ENCODE data around the gene TMSB10.
"Not testable (repeated sequence)": the region's sequence is repeated elsewhere in the genome, so short reads cannot be mapped to it uniquely, and the experiment has no call there.

TMSB10 gene

DNA sequence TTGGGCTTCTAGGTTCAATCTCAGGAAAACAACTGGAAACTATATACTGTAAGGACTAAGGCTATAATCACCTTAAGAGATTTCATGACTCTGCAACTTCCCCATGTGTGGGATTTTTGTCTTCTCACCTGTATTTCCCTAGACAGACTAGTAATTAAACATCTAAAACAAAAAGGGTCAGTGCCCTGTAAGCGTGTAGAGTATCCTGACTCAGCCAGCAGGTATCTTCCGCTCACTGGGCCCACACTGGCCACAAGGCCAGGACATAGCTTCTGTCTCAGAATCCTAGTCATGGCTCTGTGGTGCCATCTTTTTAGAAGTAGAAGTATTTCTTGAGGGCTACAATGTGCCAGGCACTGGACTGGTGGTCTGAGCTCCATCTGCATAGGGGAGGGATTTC, 36.7 kb downstream of the TMSB10 start:
- no peak overlapping the region for H3K4me3 ChIP-seq (ENCODE audit: low read length in 2 of 2)
- no peak overlapping the region for H2AFZ ChIP-seq (ENCODE audit: low read length)
- no peaks in the 10 kb centered on the region for H3K27me3 ChIP-seq (ENCODE audit: control insufficient read depth in 3 of 3, insufficient read depth in 3 of 3, low read depth in 1 of 3, low read length in 3 of 3)
- no peak overlapping the region for H2BK15ac ChIP-seq (ENCODE audit: low read length)
- H2BK5ac ChIP-seq (ENCODE audit: low read length) = no peak overlapping the region
- no peak overlapping the region for H2AK5ac ChIP-seq (ENCODE audit: low read depth, low read length)
- no peak overlapping the region for H4K8ac ChIP-seq (ENCODE audit: low read depth, low read length)
- no peak overlapping the region for H3K27ac ChIP-seq (replicated peaks; ENCODE audit: low read length)
- H3K23ac ChIP-seq (ENCODE audit: low read depth, low read length, poor library complexity) = no peak overlapping the region
- H3K79me1 ChIP-seq (ENCODE audit: low read depth, low read length) = no peaks in the 10 kb centered on the region
- no peak overlapping the region for H3K14ac ChIP-seq (ENCODE audit: low read length)
- peaks cover 0 to 7% of the 10 kb centered on the region in 2 donors for H3K4me1 ChIP-seq (ENCODE audit: control insufficient read depth in 2 of 2, insufficient read depth in 1 of 2, low read depth in 1 of 2, low read length in 2 of 2)
- H3K9ac ChIP-seq (ENCODE audit: low read depth, low read length, poor library complexity) = no peak overlapping the region
- no peaks in the 10 kb centered on the region for H3K9me3 ChIP-seq (replicated peaks in 1 of 2; ENCODE audit: control insufficient read depth in 2 of 2, insufficient read depth in 1 of 2, low read depth in 1 of 2, low read length in 2 of 2)
- no peak overlapping the region for H3K4ac ChIP-seq (ENCODE audit: low read length)
- H3K18ac ChIP-seq (ENCODE audit: low read length) = no peak overlapping the region
- H2BK12ac ChIP-seq (ENCODE audit: low read length) = no peak overlapping the region
- H4K91ac ChIP-seq (ENCODE audit: low read depth, low read length, poor library complexity) = no peak overlapping the region
- DNase-seq (ENCODE audit: low spot score) = no peak
- no peak overlapping the region for H2BK120ac ChIP-seq (ENCODE audit: low read depth, low read length)
- H3K36me3 ChIP-seq (replicated peaks in 1 of 2; ENCODE audit: control insufficient read depth in 2 of 2, insufficient read depth in 2 of 2, low read length in 2 of 2) = no peaks in the 10 kb centered on the region
- no peak overlapping the region for H3K4me2 ChIP-seq (ENCODE audit: insufficient read depth, low read length, poor library complexity, severe bottlenecking)
- no CpG with 5 or more reads among the region's 2 CpGs for WGBS, 2 donors (ENCODE audit: extremely low coverage in 2 of 2, insufficient read length in 2 of 2, insufficient replicate concordance in 1 of 2)

DNA sequence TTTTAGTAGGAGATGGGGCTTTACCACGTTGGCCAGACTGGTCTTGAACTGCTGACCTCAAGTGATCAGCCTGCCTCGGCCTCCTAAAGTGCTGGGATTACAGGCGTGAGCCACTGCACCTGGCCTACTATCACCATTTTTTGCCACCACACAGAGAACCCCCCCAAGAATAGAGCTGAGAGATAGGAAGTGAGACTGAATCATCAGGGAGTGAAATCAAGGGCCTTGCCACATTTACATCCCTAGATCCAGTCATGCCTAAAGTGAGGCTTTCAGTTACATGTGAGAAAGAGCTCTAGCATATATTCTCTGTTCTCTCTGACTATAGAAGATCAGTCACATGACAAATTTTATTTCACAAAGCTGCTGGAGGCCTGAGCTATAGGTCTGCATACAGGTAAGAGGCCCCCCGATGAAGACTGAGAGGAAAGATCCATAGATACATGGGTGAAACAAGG, 37.5 kb downstream of the TMSB10 start:
- no peaks in the 10 kb centered on the region for H3K36me3 ChIP-seq (replicated peaks in 1 of 2; ENCODE audit: control insufficient read depth in 2 of 2, insufficient read depth in 2 of 2, low read length in 2 of 2)
- H3K79me1 ChIP-seq (ENCODE audit: low read depth, low read length) = no peaks in the 10 kb centered on the region
- H2BK5ac ChIP-seq (ENCODE audit: low read length) = no peak overlapping the region
- H4K8ac ChIP-seq (ENCODE audit: low read depth, low read length) = no peak overlapping the region
- no peak overlapping the region for H3K14ac ChIP-seq (ENCODE audit: low read length)
- no peak overlapping the region for H2BK120ac ChIP-seq (ENCODE audit: low read depth, low read length)
- no peak overlapping the region for H2AK5ac ChIP-seq (ENCODE audit: low read depth, low read length)
- H2BK15ac ChIP-seq (ENCODE audit: low read length) = no peak overlapping the region
- no peak overlapping the region for H3K27ac ChIP-seq (replicated peaks; ENCODE audit: low read length)
- no CpG with 5 or more reads among the region's 4 CpGs for WGBS, 2 donors (ENCODE audit: extremely low coverage in 2 of 2, insufficient read length in 2 of 2, insufficient replicate concordance in 1 of 2)
- no peak overlapping the region for H3K18ac ChIP-seq (ENCODE audit: low read length)
- no peak overlapping the region for H3K9ac ChIP-seq (ENCODE audit: low read depth, low read length, poor library complexity)
- H3K9me3 ChIP-seq (replicated peaks in 1 of 2; ENCODE audit: control insufficient read depth in 2 of 2, insufficient read depth in 1 of 2, low read depth in 1 of 2, low read length in 2 of 2) = no peaks in the 10 kb centered on the region
- H2AFZ ChIP-seq (ENCODE audit: low read length) = no peak overlapping the region
- H3K4me2 ChIP-seq (ENCODE audit: insufficient read depth, low read length, poor library complexity, severe bottlenecking) = no peak overlapping the region
- H2BK12ac ChIP-seq (ENCODE audit: low read length) = no peak overlapping the region
- H4K91ac ChIP-seq (ENCODE audit: low read depth, low read length, poor library complexity) = no peak overlapping the region
- H3K23ac ChIP-seq (ENCODE audit: low read depth, low read length, poor library complexity) = no peak overlapping the region
- peaks cover 0 to 7% of the 10 kb centered on the region in 2 donors for H3K4me1 ChIP-seq (ENCODE audit: control insufficient read depth in 2 of 2, insufficient read depth in 1 of 2, low read depth in 1 of 2, low read length in 2 of 2)
- no peak overlapping the region for H3K4me3 ChIP-seq (ENCODE audit: low read length in 2 of 2)
- H3K4ac ChIP-seq (ENCODE audit: low read length) = no peak overlapping the region
- DNase-seq (ENCODE audit: low spot score) = no peak
- H3K27me3 ChIP-seq (ENCODE audit: control insufficient read depth in 3 of 3, insufficient read depth in 3 of 3, low read depth in 1 of 3, low read length in 3 of 3) = no peaks in the 10 kb centered on the region

DNA sequence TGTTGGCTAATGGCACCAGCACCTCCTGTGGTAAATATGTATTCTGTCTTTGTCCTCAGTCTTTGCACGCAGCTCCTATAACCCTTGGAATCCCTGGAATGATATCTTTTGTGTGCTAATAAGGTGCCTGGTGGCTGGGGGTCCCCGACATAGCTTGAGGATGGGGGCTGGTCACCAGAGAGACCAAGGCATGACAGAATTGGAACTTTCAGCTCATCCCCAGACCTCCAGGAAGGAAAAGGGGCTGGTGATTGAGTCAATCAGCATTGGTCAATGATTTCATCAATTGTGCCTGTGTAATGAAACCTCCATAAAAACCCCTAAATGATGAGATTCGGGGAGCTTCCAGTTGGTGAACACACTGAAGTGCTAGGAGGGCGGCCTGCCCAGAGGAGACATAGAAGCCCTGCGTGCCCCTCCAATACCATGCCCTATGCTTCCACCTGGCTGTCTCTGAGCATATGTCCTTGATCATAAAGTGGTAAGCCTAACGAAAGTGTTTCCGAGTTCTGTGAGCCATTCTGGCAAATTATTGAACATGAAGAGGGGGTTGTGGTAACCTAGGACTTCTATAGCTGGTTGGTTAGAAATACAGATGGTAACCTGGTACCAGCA, 38.9 kb downstream of the TMSB10 start:
- no peak overlapping the region for H2AFZ ChIP-seq (ENCODE audit: low read length)
- no peak overlapping the region for H3K4me2 ChIP-seq (ENCODE audit: insufficient read depth, low read length, poor library complexity, severe bottlenecking)
- H2BK5ac ChIP-seq (ENCODE audit: low read length) = no peak overlapping the region
- H3K4me3 ChIP-seq (ENCODE audit: low read length in 2 of 2) = no peak overlapping the region
- H3K14ac ChIP-seq (ENCODE audit: low read length) = no peak overlapping the region
- no CpG with 5 or more reads among the region's 7 CpGs for whole genome bisulfite sequencing, 2 donors (ENCODE audit: extremely low coverage in 2 of 2, insufficient read length in 2 of 2, insufficient replicate concordance in 1 of 2)
- no peak overlapping the region for H4K91ac ChIP-seq (ENCODE audit: low read depth, low read length, poor library complexity)
- H2BK120ac ChIP-seq (ENCODE audit: low read depth, low read length) = no peak overlapping the region
- no peak overlapping the region for H3K9ac ChIP-seq (ENCODE audit: low read depth, low read length, poor library complexity)
- no peak overlapping the region for H3K23ac ChIP-seq (ENCODE audit: low read depth, low read length, poor library complexity)
- no peak overlapping the region for H3K18ac ChIP-seq (ENCODE audit: low read length)
- no peak overlapping the region for H2BK15ac ChIP-seq (ENCODE audit: low read length)
- DNase-seq (ENCODE audit: low spot score) = no peak
- H3K36me3 ChIP-seq (replicated peaks in 1 of 2; ENCODE audit: control insufficient read depth in 2 of 2, insufficient read depth in 2 of 2, low read length in 2 of 2) = no peaks in the 10 kb centered on the region
- peaks cover 0 to 7% of the 10 kb centered on the region in 2 donors for H3K4me1 ChIP-seq (ENCODE audit: control insufficient read depth in 2 of 2, insufficient read depth in 1 of 2, low read depth in 1 of 2, low read length in 2 of 2)
- H2BK12ac ChIP-seq (ENCODE audit: low read length) = no peak overlapping the region
- H4K8ac ChIP-seq (ENCODE audit: low read depth, low read length) = no peak overlapping the region
- no peaks in the 10 kb centered on the region for H3K27me3 ChIP-seq (ENCODE audit: control insufficient read depth in 3 of 3, insufficient read depth in 3 of 3, low read depth in 1 of 3, low read length in 3 of 3)
- H3K79me1 ChIP-seq (ENCODE audit: low read depth, low read length) = no peaks in the 10 kb centered on the region
- H2AK5ac ChIP-seq (ENCODE audit: low read depth, low read length) = peak overlapping the region; percentile 13
- H3K27ac ChIP-seq (replicated peaks; ENCODE audit: low read length) = no peak overlapping the region
- H3K9me3 ChIP-seq (replicated peaks in 1 of 2; ENCODE audit: control insufficient read depth in 2 of 2, insufficient read depth in 1 of 2, low read depth in 1 of 2, low read length in 2 of 2) = no peaks in the 10 kb centered on the region
- H3K4ac ChIP-seq (ENCODE audit: low read length) = no peak overlapping the region

DNA sequence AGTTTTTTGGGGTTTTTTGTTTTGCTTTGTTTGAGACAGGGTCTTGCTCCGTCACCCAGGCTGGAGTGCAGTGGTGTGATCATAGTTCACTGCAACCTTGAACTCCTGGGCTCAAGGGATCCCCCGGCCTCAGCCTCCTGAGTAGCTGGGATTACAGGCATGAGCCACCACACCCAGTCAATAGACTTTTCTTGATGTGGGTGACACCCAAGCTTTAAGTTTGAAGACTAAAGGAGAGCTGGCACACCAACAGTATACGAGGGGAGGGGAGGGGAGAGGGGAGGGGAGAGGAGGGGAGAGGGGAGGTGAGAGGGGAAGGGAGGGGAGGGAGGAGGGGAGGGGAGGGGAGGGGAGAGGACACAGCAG, 40.4 kb downstream of the TMSB10 start:
- not testable (repeated sequence) for H3K9me3 ChIP-seq (replicated peaks in 1 of 2; ENCODE audit: control insufficient read depth in 2 of 2, insufficient read depth in 1 of 2, low read depth in 1 of 2, low read length in 2 of 2); H2BK5ac ChIP-seq (ENCODE audit: low read length); H3K27me3 ChIP-seq (ENCODE audit: control insufficient read depth in 3 of 3, insufficient read depth in 3 of 3, low read depth in 1 of 3, low read length in 3 of 3); H4K91ac ChIP-seq (ENCODE audit: low read depth, low read length, poor library complexity); H3K4me1 ChIP-seq (ENCODE audit: control insufficient read depth in 2 of 2, insufficient read depth in 1 of 2, low read depth in 1 of 2, low read length in 2 of 2); DNase-seq (ENCODE audit: low spot score); H3K27ac ChIP-seq (replicated peaks; ENCODE audit: low read length); H2BK120ac ChIP-seq (ENCODE audit: low read depth, low read length); H3K14ac ChIP-seq (ENCODE audit: low read length); H2AFZ ChIP-seq (ENCODE audit: low read length); H2BK15ac ChIP-seq (ENCODE audit: low read length); H3K23ac ChIP-seq (ENCODE audit: low read depth, low read length, poor library complexity); H3K4me2 ChIP-seq (ENCODE audit: insufficient read depth, low read length, poor library complexity, severe bottlenecking); H3K36me3 ChIP-seq (replicated peaks in 1 of 2; ENCODE audit: control insufficient read depth in 2 of 2, insufficient read depth in 2 of 2, low read length in 2 of 2); H2BK12ac ChIP-seq (ENCODE audit: low read length); H3K4me3 ChIP-seq (ENCODE audit: low read length in 2 of 2); H3K18ac ChIP-seq (ENCODE audit: low read length); H3K4ac ChIP-seq (ENCODE audit: low read length); H2AK5ac ChIP-seq (ENCODE audit: low read depth, low read length); H3K79me1 ChIP-seq (ENCODE audit: low read depth, low read length); H4K8ac ChIP-seq (ENCODE audit: low read depth, low read length); H3K9ac ChIP-seq (ENCODE audit: low read depth, low read length, poor library complexity)
- no CpG with 5 or more reads among the region's 3 CpGs for whole genome bisulfite sequencing, 2 donors (ENCODE audit: extremely low coverage in 2 of 2, insufficient read length in 2 of 2, insufficient replicate concordance in 1 of 2)

All from neuronal stem cell (in vitro differentiated cells).